GM12878 (cell line): ENCODE measurements around the gene C17orf107. TPM values are rescaled to one million over a fixed set of nuclear protein-coding genes. Genes with fewer than 3 reads are reported as not detected.

Source experiments
- CBFB ChIP-seq: IDR thresholded peaks from 2 replicates; pipeline ENCODE4 v1.6.1; 2016; ENCODE audit warnings: antibody characterized with exemption, low read depth
- CUX1 ChIP-seq: IDR thresholded peaks from 2 replicates; pipeline ENCODE4 v1.6.1; 2012; ENCODE audit warnings: improper control_type of control experiment, low read depth, low read length; ENCODE audit not compliant: insufficient replicate concordance
- DPF2 ChIP-seq: fragments of 450-650 bp; IDR thresholded peaks from 2 replicates; pipeline ENCODE4 v1.6.1; 2017; ENCODE audit warnings: mild to moderate bottlenecking
- IKZF2 ChIP-seq, 2 experiments: fragments of 450-650 bp; IDR thresholded peaks; 2 replicates each; pipeline ENCODE4 v1.6.1; 2017; ENCODE audit warnings: mild to moderate bottlenecking in 2 of 2, moderate library complexity in 2 of 2
- MEF2A ChIP-seq: IDR thresholded peaks from 2 replicates; pipeline ENCODE4 v1.6.1; 2011; ENCODE audit warnings: low read depth, mild to moderate bottlenecking, low read length, moderate library complexity; ENCODE audit not compliant: insufficient read depth
- MTA3 ChIP-seq: IDR thresholded peaks from 2 replicates; pipeline ENCODE4 v1.6.1; 2012; ENCODE audit warnings: low read length, inconsistent platforms, borderline replicate concordance
- MYB ChIP-seq: fragments of 150-350 bp; IDR thresholded peaks from 2 replicates; pipeline ENCODE4 v1.6.1; 2014; ENCODE audit warnings: mild to moderate bottlenecking, low read depth, low read length, borderline replicate concordance
- NR2C1 ChIP-seq: fragments of 450-650 bp; IDR thresholded peaks from 2 replicates; pipeline ENCODE4 v1.6.1; 2017; ENCODE audit warnings: antibody characterized with exemption, mild to moderate bottlenecking, moderate library complexity
- NRF1 ChIP-seq: conservative IDR thresholded peaks from 2 replicates; pipeline ENCODE4 v1.6.1; 2011; ENCODE audit warnings: mild to moderate bottlenecking, low read depth, low read length, improper control_type of control experiment
- PML ChIP-seq: IDR thresholded peaks from 2 replicates; pipeline ENCODE4 v1.6.1; 2012; ENCODE audit warnings: low read length, inconsistent platforms
- POLR2A ChIP-seq: IDR thresholded peaks from 2 replicates; pipeline ENCODE4 v1.6.1; 2011; ENCODE audit warnings: low read depth, mild to moderate bottlenecking, low read length
- RAD21 ChIP-seq: IDR thresholded peaks from 2 replicates; pipeline ENCODE4 v1.6.1; 2011; ENCODE audit warnings: mild to moderate bottlenecking, low read depth, low read length, moderate library complexity; ENCODE audit not compliant: insufficient read depth
- SIN3A ChIP-seq: IDR thresholded peaks from 2 replicates; pipeline ENCODE4 v1.6.1; 2012; ENCODE audit warnings: low read depth, low read length, improper control_type of control experiment
- SMARCA5 ChIP-seq: fragments of 450-650 bp; IDR thresholded peaks from 2 replicates; pipeline ENCODE4 v1.6.1; 2017; ENCODE audit warnings: mild to moderate bottlenecking
- ZBED1 ChIP-seq: IDR thresholded peaks from 2 replicates; pipeline ENCODE4 v1.6.1; 2016; ENCODE audit warnings: borderline replicate concordance
- ZBTB33 ChIP-seq: fragments of 450-650 bp; IDR thresholded peaks from 2 replicates; pipeline ENCODE4 v1.6.1; 2017; ENCODE audit warnings: mild to moderate bottlenecking
- ZNF274 ChIP-seq: IDR thresholded peaks from one replicate; pipeline ENCODE4 v1.8.0; 2011; ENCODE audit not compliant: insufficient read length, insufficient read depth
- polyA plus RNA-seq, 11 experiments: library from polyadenylated mRNA; depleted of rRNA in 4 of 11; unstranded in 6 of 11; stranded (reverse) in 5 of 11; fragments of >200 nt; fragmentation: Nextera tagmentation in 4 of 11; fragmentation: Illumina TruSeq in 1 of 11; extraction: Ambion mirVana in 4 of 11; extraction: Trizol in 1 of 11; gene quantifications; 1 replicate in 1 of 11; 2 replicates in 10 of 11; pipeline versions ENCODE4 v1.2.1 to v1.2.3, GENCODE V29; 2011 to 2016; ENCODE audit warnings: inconsistent platforms in 2 of 11, missing spikeins in 2 of 11, low read depth in 1 of 11
- total RNA-seq, 4 experiments: library from RNA; depleted of rRNA in 3 of 4; stranded (reverse); fragments of >200 nt in 3 of 4; fragmentation: Illumina TruSeq in 1 of 4; extraction: Trizol in 1 of 4; gene quantifications; 2 replicates each; pipeline versions ENCODE4 v1.2.1 to v1.2.3, GENCODE V29; 2013 to 2021
- TF ChIP-seq, protein P1 (sequence below): IDR thresholded peaks from 2 replicates; pipeline ENCODE4 v1.6.1; 2011; ENCODE audit warnings: borderline replicate concordance, low read depth, mild to moderate bottlenecking, moderate library complexity, mixed read lengths, low read length; ENCODE audit not compliant: insufficient read depth; ENCODE audit errors: extremely low read length
- TF ChIP-seq, protein P2 (sequence below): fragments of 450-650 bp; IDR thresholded peaks from 2 replicates; pipeline ENCODE4 v1.6.1; 2017; ENCODE audit warnings: mild to moderate bottlenecking, moderate library complexity

Gene C17orf107
- total and polyA plus RNA-seq, 10 of the 15 experiments (the other 5 are each of a cell fraction or from before 2014, with no cell fraction given) = 0.05 to 0.46 (median 0.11) TPM; not detected in 3

GRCh38 chr17:4945176-4945943 is 46.0 kb downstream of the C17orf107 start (continued):
- TF ChIP-seq CUX1 (no peak), MEF2A (0 out of 2 replicates have a peak, but pooled peaks have one; percentile 43), PML (no peak), RAD21 (no peak), ZNF274 (no peak), SIN3A (0 out of 2 replicates have a peak, but pooled peaks have one; percentile 29), ZBED1 (peak; percentile 94), SMARCA5 (peak; percentile 70; the same call in 1 of the 2 replicates), MYB (no peak), NR2C1 (no peak), IKZF2 (IDR thresholded peaks at IDR 0.05) (peak; percentile 80 to 91), DPF2 (peak; percentile 97), ZBTB33 (no peak), MTA3 (no peak), CBFB (peak; percentile 87; the same call in 1 of the 2 replicates), NRF1 (no peak), POLR2A (peak; percentile 79)
- TF ChIP-seq, protein P1, sequence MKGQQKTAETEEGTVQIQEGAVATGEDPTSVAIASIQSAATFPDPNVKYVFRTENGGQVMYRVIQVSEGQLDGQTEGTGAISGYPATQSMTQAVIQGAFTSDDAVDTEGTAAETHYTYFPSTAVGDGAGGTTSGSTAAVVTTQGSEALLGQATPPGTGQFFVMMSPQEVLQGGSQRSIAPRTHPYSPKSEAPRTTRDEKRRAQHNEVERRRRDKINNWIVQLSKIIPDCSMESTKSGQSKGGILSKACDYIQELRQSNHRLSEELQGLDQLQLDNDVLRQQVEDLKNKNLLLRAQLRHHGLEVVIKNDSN = no peak
- TF ChIP-seq, protein P2, sequence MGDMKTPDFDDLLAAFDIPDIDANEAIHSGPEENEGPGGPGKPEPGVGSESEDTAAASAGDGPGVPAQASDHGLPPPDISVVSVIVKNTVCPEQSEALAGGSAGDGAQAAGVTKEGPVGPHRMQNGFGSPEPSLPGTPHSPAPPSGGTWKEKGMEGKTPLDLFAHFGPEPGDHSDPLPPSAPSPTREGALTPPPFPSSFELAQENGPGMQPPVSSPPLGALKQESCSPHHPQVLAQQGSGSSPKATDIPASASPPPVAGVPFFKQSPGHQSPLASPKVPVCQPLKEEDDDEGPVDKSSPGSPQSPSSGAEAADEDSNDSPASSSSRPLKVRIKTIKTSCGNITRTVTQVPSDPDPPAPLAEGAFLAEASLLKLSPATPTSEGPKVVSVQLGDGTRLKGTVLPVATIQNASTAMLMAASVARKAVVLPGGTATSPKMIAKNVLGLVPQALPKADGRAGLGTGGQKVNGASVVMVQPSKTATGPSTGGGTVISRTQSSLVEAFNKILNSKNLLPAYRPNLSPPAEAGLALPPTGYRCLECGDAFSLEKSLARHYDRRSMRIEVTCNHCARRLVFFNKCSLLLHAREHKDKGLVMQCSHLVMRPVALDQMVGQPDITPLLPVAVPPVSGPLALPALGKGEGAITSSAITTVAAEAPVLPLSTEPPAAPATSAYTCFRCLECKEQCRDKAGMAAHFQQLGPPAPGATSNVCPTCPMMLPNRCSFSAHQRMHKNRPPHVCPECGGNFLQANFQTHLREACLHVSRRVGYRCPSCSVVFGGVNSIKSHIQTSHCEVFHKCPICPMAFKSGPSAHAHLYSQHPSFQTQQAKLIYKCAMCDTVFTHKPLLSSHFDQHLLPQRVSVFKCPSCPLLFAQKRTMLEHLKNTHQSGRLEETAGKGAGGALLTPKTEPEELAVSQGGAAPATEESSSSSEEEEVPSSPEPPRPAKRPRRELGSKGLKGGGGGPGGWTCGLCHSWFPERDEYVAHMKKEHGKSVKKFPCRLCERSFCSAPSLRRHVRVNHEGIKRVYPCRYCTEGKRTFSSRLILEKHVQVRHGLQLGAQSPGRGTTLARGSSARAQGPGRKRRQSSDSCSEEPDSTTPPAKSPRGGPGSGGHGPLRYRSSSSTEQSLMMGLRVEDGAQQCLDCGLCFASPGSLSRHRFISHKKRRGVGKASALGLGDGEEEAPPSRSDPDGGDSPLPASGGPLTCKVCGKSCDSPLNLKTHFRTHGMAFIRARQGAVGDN = peak; percentile 40
